Stimulated activated CD4-positive, alpha-beta T cell treated with anti-CD3 and anti-CD28 coated beads, TNF-alpha, amount 100 ng/mL, for 48 hours (primary cell): ENCODE data around the gene KLHL3.

Experiments used
- DNase-seq, 3 donors: peaks; one replicate each; pipeline ENCODE4 v3.0.0-alpha.2; 2020; ENCODE audit warnings: low read depth in 3 of 3

Gene KLHL3

DNA sequence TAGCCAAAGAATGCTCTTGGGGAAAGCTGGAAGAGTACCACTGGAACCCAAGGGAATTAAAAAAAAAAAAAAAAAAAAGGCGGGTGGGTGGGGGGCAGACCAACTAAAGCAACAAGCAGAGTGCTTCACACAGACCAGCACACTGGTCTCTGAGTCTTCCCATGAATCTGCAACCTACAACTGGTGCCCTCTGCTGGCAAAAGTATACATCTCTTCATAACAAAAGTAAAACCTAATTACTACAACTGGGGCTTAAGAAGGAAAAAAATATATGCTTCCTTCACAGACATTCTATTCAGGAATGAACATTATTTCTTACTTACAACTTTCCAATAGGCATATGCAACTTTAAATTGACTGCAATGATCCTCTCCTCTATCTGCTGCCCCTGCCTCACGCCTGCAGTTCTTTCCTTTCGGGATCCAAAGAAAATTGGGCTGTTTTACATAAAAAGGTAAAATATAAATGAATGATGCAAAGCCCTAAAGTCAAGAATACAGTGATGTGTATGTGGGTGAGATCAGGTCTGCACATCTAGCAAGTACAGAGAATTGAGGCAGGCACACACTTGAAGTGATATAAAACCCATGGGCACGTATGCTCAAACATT is 7.2 kb upstream of the KLHL3 start:
- DNase-seq, result peak in 2 of 3 donors; percentile 23 to 53

DNA sequence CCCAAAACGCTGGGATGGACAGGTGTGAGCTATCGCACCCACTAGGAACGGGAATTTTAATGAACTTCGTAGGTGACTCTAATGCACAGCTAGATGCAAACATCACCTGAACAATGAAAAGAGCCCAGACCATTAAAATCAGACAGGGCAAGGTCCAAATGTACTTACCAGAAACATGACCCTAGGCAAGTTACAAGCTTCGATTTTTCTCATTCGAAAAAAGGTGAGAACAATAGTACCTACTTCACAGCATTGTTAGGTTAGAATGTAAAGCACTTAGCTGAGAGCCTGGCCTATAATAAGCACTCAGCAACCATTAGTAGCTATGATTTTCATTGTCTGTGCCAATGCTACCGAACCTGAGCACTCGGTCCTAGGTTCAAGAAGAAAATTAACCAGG is 5.8 kb upstream of the KLHL3 start:
- no peak for DNase-seq

DNA sequence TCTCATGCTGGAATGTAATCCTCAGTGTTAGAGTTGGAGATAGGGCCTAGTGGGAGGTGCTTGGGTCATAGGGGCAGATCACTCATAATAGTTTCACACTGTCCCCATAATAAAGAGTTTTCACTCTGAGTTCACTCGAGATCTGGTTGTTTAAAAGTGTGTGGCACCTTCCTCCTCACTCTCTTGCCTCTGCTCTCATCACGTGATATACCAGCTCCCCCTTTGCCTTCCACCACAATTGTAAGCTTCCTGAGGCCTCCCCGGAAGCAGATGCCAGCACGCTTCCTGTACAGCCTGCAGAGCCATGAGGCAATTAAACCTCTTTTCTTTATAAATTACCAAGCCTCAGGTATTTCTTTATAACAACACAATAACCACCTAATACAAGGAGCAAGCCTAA is 3.8 kb upstream of the KLHL3 start:
- no peak for DNase-seq

DNA sequence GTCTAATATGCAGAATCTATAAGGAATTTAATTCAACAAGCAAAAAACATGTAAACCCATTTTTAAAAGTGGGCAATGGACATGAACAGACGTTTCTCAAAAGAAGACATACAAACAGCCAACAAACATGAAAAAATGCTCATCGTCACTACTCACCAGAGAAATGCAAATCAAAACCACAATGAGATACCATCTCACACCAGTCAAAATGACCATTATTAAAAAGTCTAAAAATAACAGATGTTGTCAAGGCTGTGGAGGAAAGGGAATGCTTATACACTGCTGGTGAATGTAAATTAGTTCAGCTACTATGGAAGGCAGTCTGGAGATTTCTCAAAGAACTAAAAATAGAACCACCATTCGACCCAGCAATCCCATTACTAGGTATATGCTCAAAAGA is 3.1 kb upstream of the KLHL3 start:
- DNase-seq, result no peak

DNA sequence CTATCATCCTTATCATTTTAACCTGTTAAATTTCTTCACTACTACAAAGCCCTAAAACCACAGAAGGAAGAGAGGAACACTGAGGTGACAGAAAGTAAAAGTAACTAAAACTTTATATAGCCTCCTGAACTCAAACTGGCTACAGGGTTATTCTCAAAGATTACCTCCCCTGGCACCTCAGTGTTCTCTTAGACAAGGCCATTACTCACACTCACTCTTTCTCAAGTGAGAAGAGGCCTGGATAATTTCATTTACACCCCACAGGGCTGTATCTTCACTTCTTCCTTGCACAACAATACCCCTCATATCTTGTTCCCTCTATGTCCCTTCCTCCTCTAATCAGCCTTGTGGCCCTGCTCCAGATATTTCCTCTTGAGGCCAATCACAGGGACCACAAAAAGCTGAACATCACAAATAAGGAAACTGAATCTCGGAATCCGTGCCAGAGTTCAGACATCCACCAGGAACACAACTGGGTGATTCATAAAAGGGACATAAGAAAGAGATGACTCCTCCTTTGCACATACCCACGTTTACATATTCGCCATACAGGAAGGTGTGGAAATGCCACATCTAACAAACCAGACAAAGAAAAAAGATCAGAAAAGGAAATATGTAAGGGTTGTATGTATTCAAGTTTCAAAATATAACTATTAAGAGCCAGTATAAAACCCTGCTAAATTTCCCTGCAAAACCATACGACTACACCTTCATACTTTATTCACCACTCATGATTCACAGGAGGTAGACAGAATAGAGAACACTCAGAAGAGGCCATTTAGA is 1.7 kb upstream of the KLHL3 start:
- peak in 1 of 3 donors; percentile 9 for DNase-seq

DNA sequence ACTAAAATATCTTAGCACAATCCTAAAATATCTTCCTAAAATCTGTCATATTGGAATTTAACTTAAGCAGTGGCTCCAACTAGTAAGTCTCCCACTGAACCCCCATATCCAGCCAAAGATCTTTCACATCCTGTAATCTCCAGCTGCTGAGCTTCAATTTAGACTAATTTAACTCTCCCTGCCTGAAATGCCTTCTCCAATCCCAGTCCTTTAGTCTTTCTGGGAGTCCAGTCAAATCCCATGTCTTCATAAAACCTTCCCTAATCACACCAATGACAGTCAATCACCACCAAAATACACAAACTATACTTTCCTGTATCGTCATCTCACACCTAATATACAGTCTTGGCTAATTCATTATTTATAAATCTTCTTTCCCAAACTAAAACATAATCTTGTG is 607 bp upstream of the KLHL3 start:
- DNase-seq, result no peak

DNA sequence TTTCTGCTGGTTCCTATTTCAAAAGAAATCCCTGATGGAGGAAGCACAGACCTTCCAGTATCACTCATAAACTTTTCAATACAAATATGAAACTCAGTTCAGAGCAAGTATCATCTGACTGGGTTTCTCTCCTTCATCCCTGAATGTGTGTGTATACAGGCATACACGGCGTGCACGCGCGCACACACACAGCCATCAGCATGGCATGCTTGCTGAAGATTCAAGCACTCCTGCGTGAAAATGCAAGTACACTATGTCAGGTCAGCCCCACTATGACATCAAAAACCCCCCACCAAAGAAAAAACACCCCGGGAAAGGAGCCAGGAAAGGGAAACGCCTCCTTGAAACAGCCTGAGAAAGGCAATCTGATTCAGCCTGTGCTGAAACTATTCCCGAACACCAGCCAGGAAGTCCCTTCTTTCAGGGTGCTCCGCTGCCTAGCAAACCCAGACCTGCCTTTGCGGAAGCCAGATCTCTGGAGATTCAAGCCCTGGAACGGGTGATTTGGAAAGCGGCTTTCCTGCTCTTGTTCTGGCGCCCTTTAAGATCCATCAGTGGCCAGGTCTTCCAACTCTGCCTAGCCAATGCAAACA is 831 bp downstream of the KLHL3 start:
- DNase-seq, result no peak

DNA sequence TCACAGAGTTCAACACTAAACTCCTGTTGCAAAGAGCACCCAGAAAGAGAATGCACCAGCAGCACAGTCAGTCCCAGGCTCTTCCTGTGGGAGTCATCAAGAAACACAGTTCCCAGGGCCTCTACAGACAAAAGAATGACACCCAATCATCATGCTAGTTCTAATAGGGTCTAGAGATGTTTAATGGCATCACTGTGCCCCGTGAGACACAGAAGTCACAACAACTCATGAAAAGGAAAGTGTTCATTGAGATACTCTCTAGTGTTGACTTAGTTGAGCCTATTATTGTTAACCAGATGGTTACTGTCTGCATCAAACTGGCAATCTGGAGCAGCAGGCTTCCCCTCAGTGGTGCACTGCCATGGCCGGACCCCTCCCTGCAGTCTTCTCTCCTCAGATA is 1.6 kb downstream of the KLHL3 start:
- DNase-seq, result no peak

DNA sequence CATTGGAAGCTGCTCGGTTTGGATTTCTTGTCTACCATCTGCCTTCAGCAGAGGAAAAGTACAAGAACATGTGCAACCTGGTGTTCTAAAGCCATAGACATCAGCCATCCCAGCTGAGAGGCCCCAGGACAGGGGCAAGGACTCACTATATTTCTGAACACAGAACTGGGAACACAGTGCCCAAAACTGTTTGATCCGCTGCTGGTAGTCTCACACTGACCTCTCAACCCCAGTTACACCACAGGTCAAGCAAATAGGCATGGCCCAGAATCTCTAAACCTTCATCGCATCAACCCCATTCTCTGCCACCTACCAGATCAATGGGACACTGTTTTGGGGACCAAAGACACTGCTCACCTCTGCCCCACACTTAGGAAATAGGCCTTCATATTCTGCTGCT is 2.0 kb downstream of the KLHL3 start:
- no peak for DNase-seq

DNA sequence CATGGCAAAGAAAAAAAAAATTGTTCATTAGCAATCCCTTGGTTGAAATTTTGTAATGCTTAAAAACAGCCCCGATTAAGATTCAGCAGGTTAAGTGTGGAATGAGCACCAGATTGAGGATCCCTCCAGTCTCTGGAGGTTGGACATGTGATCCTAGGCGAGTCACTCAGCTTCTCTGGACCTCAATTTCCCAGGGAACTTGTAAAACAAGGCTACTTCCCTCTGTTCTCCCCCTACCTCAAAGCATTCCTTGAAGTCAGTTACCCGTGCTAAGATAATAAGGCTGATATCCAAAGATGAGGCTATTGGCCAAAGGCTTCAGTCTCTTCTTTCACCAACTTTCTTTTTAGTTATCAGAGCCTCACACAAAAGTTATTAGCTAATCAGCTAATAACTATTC is 2.9 kb downstream of the KLHL3 start:
- no peak for DNase-seq

DNA sequence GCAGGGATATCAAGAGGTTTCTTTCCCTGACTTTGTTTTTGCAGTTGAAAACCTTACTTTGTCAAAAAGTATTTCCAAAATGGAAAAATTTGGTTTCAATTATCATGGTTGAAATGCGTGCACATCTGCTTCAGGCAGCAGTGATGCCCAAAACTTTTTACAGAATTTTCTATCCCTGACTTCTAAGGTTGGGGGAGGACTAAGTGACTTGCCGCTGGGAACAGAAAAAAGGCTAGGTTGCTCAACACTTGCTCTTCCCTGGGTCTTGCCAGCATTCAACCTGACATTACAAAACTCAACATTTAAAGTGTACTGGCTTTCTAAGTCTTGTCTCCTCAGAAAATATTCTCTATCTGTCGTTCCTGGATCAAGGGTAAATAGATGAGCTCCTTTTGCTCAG is 4.7 kb downstream of the KLHL3 start:
- DNase-seq, result no peak

DNA sequence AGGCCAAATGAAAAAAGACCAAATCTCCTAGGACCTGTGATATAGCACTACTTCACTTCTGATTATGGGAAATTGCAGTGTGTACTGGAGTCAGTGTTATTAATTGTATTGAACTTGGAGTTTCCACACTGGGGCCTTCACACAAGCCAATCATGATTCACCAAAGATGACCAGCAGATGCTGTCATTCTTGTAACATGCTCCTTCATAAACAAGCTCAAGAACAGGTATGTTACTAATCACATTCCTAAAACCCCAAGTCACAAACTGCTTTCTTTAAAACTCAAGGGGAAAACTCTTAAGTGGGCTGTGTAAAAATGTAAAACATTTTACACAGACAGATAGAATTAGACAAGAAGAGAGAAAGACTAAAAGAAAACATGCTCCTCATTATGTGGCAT is 5.6 kb downstream of the KLHL3 start:
- no peak for DNase-seq

DNA sequence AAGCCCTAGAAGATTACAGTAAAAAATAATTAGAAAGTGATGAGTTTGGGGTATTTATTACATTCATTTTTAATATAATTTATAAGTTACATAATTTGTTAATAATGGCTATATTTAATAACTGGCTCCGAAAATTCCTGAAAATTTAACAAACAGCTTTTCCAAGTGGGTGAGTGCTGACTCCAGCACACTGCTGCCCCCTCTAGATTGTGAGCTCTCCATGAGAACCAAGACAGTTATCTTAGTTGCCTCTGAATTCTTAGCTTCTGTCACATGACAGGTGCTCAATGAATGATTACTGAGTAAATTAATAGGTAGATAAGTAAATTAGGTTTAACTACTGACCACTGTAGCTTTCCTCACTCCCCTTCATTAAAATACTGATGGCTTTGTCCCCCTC is 7.8 kb downstream of the KLHL3 start:
- no peak for DNase-seq

DNA sequence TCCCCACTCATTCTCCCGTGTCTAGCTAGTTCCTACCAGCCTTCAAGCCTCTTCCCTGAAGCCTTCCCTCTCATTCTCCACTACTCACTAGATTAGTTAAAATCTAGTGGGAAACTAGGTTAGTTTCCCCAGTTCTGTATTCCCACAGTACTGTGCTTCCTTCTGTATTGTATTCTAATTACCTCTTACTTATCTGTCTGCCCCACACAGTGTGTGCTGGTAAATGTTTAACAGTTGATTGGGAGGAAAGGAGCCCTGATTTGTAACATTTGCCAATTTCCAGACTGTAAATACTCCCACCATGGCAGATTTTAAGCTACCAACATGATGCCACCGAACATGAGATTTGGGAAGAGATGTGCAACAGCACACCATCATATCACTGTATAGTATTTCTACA is 8.3 kb downstream of the KLHL3 start:
- DNase-seq, result no peak

DNA sequence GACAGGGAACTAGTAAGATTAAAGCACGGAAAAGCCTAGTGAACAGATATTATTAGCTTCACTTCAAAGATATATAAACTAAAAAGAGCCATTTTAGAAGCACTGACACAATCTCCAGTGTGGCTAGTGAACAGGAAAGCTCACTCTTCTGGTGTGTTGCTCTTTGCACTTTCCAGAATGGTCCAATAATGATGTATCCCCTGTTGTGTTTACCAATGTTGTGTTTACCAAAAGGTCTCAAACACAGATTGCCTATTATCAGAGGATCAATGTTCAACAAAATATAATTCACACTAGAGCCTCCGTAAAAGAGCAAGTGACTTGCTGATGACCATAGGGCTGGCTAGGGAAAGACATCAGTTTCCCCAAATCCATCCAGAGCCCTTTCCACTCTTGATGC is 11.6 kb downstream of the KLHL3 start:
- no peak for DNase-seq

DNA sequence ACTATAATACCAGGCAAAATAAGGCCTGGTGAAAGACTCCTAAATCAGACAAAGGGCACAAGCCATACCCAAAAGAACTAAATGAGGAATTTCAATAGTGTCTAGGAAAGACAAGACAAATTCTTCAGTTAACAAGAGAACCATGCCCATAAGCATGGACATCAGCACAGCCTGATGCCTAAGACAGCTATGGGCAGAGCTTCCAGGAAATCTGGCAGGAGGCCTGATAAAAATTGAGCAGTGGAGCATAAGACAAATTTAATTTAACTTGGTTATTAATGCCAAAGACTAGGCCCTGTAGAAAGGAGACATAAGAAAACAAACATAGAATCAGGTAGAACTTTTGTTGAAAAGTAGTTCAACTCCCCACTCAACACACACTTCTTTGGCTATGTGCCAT is 17.3 kb downstream of the KLHL3 start:
- DNase-seq, result no peak

DNA sequence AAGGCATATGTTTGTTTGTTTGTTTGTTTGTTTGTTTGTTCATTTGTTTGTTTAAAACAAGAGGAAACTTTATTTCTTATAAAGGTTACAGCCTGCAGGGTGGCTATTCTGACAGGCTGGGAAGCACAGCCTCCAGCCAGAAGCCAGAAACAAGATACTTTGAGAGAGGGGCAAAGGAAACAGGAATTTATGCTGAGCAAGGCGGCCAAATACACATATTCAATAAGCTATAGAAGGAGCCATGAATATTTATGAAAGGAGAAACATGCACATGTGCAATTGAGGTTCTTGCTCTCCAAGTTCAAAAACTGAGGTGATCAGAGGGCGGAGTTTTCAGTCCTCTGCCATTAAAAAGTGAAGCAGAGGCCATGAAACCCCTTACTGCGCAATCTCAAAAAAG is 19.6 kb downstream of the KLHL3 start:
- no peak for DNase-seq

DNA sequence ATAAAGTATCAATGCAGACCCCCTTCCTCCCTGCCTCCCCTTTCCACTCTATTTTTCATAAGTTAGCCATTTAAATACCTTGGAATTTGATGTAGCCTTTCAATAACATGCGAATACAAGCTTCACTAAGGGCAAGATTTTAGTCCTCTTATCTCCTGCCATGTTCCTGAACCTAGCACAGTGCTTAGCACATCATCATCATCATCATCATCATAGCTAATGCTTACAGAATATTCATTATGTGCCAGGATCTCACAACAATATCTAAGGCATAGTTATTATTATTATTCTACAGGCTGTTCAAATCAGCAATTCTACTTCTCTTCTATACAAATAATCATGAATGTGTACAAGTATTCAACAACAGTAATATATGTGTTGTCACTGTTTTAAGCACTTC is 20.4 kb downstream of the KLHL3 start:
- no peak for DNase-seq

DNA sequence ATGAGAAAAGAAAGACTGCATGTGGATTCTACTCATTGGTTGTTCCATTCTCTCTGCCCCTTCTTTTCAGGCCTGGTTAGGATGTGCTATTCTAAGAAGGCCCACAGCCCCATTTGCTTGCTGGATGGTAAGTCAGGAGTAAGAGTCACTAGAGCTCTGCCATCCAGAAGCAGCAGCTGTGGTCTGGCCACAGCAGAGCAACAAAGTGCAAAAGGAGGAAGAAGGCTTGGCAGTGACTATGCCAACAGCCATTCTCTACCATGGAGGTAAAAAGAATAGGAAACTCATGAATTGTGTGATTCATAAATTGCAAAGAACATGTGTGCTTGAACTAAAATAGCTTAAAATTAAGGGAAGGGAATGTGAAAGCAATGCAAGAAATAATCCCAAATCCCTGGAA is 20.9 kb downstream of the KLHL3 start:
- no peak for DNase-seq

DNA sequence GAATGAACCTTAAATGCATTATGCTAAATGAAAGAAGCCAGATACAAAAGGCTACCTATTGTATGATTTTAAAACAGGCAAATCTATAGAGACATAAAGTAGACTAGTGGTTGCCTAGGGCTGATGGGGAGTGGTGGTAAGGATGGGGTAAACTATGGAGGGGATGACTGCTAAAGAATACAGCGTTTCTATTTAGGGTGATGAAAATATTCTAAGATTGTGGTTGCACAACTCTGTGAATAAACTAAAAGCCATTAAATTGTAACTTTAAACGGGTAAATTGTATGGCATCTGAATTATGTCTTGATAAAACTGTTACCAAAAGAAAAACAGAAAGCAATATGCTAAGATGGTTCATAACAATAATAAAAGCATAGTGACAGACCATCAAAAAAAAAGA is 21.4 kb downstream of the KLHL3 start:
- DNase-seq, result no peak

DNA sequence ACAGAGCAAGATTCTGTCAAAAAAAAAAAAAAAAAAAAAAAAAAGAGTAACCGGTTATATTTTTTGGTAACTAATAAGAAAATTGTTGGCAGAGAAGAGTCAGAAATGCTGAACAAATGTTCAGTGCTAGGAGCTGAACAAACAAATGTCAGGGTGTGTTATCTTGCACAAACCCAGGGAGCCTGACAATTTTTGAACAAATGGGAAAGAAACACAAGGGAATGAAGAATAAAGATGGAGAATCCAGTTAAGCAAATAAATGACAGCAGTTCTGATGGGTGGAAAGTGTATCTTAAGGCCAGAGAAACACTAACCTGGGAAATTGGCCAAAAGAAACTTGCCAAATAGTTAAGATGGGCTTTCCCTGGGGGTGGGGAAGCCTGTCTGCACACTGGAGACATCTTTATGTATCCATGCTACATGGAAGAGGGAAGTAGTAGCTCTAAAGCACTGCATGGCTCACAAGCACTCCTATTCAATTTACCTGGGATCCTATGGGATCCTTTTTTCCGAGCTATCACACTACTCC is 23.7 kb downstream of the KLHL3 start:
- DNase-seq, result no peak

DNA sequence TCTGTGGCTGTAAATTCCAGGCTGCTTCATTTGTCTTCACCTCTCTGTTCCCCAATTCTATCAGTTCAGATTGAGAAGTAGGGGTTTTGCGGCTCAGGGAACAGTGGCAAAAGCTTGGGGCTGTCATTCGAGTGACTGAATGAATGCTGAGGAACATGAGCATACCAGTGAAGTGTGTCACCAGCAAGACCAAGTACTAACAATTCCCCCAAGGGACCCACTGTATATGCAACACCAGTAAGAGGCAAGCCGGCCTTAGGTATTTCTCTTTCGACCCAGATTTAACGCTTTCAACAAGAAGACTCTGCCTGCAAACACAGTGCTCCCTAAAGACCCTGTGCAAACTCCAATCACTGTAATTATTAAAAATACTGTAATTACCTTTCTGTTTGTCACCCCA is 25.8 kb downstream of the KLHL3 start:
- DNase-seq, result no peak
